ENCODE data around the gene LEF1.

The LEF1 gene

DNA sequence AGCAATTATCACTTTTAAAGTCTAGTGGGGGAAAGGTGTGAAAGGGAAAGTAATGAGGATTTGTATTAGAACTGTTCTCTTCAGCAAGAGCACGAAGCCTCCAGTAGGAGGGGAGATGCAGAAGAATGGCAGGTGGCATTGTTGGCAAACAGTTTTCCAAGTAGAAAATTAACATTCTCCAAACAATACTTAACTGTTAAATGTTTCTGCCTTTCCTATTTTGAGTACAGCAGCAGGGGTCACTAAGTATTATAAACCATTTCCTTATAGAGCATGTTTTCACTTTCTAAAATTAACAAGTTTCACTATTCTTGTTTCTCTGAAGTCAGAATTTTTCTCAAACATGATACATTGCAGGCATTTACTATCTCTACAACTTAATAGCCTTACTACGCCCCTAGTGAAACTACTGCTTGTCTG, 58.7 kb downstream of the LEF1 start:
- no peak for DNase-seq (ENCODE audit: low read depth)

DNA sequence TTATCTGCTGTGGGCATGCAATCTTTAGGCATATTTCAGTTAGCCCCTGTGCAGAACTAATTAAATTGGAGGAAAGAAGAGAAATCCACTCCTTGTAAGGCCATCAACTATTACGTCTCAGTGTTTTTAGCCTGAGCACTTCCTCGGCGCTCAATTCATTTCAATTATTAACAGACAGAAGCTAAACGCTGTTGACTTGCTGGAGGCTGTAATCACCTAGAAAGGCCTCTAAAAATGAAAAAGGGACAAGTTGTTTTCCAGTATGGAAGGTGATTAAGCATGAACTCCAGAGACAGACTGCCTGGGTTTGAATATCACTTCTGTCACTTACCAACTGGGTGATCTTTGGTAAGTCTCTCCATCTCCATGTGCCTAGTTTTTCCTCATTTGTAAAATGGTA, 59.6 kb downstream of the LEF1 start:
- DNase-seq (ENCODE audit: low read depth) = no peak

DNA sequence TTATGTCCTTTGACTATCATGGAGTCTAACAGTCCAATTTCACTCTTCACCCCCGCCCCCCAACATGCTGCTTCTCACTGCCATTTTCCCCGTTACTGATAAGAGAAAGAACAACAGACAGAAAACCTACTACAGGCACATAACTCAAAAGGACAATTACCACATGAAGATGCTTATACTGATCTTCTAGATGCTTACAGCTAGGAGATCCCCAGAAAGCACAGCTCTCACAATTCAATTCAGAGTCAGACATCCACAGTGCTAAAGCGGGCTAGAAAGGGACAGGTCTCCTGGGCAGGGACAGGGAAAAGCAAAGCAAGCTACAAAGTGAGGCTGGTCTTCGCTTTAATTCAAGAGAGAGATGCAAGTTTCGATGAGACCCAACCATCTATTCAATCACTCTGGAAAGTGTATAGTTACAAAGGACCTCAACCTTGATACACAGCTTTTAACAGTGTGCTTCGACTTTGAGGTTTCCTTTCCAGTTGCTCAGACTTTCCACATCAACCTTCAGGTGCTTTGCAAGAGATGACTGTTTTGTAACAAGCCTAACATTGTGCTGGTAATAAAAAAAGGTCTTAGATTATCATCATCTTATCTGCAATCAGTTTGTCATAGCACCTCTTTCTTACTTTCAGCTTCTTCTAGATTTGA, 60.9 kb downstream of the LEF1 start:
- DNase-seq (ENCODE audit: low read depth) = peak; percentile 50

DNA sequence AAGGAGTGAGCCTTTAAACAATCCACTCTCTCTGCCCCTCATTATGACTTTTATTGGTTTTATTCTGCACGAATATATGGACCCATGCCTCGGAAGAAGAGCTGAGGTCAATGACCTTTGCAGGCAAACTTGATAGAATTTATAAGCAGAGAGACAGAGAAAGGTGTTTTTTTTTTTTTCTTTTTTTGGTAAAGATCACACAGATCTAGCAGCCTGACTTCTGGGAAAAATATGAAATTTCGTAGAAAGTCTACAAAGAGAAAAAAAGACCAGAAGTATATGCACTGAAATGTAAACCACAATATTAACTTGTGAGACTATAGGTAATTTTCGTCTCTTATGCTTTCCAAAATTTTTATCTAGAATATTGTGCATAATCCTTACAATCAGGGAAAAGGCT, 61.6 kb downstream of the LEF1 start:
- no peak for DNase-seq (ENCODE audit: low read depth)

DNA sequence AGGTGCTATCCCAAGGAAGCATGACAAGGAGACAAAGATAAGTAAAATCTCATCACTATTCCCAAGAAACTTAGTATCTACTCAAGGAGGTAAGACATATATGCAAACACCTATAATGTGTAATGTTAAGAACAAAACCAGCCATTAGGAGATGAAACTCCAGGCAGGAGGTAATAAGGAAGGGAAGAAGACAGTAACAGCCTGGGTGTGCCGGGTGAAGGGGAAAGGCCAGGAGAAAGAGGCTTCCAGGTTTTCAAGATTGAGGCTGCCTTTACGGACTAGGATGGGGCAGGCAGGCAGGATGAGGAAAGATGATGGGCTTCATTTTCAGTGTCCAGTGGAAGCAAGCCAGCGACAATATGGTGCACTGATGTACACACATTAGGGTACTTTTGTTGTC, 62.5 kb downstream of the LEF1 start:
- no peak for DNase-seq (ENCODE audit: low read depth)

DNA sequence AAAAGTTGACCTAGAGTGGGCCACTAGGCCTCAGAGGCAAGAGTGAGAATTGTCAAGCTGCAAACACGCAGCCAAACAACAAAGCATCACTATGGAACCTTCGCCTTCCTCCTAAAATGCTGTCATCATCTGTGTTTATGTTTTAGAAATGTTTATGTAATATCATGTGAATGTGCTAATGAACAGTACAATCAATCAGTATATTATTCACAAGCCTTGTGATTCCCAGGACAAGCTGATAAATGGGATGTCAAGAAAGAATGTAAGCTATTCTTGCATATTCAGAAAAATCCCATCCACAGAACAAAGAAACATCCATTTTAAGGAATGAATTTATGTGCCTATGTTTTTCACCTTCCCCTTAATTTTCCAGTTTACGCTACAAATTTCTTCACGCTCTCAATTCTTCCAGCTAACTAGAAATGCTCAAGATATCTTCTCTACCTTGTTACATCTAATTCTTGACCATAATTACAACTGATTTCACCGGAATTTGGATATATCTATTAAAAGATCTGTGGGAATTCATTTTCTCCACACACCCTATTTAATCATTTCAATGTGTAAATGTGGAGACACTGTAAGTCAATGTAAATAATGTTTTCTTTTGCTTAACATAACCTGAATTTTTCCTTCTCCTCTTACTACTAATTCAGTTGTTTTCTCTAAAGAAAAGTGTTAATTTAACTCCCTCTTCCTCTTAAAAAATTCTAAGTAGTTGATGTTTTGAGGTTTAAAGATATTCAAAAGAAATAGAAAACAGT, 65.5 kb downstream of the LEF1 start:
- no peak for DNase-seq (ENCODE audit: low read depth)

DNA sequence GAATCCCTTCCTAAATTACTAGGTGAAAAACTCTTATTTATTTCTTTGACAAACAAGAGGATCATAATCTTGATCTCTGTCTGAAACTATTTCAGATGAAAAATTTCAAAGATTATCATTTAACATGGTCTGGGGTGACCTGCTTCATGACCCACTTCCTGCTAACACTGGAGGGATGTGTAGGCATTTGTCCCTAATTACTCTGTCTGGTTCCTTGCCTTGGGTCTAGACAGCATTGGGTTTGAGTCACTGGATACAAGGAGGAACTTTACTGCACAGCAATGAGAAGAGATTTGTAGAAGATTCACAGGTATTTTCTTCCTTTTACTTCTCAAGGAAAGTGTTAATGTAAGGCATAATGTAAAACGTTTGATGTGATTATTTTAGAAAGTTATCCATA, 67.9 kb downstream of the LEF1 start:
- DNase-seq (ENCODE audit: low read depth) = no peak

DNA sequence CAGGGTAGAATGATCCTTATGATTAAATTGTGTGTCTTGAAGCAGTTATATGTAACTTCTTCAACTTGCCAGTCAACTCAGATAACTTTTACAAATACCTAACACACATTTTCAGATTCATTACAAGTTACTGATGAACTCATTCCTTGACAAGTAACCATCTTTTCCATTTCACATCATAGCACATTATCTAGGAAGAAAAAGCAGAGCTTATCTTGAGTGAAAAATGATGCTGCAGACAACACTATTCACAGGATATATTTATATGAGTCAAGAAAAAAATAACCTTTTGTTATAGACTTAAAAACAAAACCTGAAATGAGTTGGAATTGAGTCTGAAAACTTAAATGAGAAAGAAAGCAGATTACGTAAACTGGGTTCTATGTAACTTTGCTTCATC, 68.9 kb downstream of the LEF1 start:
- no peak for DNase-seq (ENCODE audit: low read depth)

DNA sequence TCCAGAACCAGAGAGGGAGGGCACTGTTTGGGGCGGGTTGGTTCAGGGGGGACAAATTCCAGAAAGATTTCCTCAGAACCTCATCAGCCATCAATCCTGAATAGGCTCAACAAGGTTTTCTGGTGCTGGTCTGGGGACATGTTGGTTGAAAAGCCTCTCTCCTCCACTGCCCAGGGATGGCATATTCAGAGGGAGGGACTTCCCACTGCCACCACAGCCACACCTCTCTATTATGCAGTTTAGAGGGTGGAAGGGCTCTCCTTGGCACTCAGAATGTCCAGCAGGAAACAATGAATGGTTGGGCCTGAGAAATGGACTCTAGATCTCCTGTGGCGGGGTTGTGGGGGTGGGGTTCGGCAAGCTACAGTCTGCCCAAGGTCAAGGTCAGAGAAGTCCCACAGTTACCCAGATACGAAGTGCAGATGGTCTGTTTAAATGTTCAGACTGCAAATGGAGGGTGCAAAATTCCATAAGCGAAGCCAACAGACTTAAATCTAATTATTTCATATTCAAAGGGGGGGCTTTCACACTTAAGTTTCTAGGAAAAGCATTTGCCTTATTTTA, 70.7 kb downstream of the LEF1 start:
- no peak for DNase-seq (ENCODE audit: low read depth)

DNA sequence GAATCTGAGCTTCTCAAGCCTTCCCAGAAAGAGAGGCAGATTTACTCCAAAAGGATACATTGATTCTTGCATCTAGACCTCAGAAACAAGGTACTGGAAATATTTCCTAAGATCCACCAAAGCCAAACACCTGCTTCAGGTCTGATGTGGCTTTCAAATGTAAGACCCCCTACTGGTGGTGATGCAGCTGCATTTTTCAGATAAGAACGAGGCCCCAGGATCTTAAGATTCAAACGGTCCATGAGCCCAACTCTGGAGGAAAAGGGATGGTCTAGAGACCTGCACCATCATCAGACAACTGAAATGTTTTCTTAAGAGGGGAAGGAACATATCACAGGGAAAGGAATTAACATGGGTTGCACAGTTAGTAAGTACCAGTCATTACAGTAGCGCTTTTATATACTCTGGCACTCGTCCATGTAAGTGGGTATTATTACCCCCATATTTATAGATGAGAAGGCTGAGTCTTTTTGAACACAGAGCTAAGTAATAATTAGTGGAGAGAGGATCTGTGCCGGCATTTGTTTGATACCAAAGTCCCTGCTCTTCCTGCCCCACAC, 73.7 kb downstream of the LEF1 start:
- DNase-seq (ENCODE audit: low read depth) = no peak

DNA sequence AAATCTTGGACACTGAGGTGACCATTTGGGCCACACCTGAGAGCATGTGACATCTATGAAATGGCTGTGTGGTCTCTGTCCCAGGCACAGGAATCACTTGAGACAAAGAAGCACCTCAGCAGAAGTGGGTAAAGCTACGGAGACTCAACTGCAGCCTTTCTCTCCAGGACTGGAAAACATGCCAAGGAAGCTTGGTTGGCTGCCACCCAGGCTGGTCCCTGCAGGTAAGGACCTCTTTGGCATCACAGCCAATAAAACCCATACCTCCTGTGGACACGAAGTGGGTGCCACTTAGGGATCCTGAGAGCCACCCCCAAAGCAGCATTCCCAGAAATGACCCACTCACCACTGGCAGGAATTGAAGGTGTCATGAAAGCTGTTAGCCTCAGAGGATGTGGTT, 74.6 kb downstream of the LEF1 start:
- DNase-seq (ENCODE audit: low read depth) = no peak

DNA sequence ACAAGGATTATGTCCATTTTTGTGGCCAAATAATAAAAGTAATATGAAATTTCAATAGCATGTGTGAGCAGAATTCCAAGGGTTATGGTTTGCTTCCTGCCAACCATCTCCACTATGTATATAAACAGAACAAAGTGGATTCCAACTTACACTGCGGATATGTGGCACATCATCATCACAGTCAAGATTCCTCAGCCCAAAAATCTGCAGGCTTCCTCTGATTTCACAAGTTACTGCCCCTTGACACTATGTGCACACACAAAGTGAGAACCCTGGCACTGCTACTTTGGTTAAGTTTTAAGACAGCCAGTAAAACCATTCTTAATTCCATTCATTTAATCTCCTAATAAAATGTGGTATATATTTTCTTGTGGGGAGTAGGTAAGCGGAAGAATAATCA, 76.4 kb downstream of the LEF1 start:
- no peak for DNase-seq (ENCODE audit: low read depth)

DNA sequence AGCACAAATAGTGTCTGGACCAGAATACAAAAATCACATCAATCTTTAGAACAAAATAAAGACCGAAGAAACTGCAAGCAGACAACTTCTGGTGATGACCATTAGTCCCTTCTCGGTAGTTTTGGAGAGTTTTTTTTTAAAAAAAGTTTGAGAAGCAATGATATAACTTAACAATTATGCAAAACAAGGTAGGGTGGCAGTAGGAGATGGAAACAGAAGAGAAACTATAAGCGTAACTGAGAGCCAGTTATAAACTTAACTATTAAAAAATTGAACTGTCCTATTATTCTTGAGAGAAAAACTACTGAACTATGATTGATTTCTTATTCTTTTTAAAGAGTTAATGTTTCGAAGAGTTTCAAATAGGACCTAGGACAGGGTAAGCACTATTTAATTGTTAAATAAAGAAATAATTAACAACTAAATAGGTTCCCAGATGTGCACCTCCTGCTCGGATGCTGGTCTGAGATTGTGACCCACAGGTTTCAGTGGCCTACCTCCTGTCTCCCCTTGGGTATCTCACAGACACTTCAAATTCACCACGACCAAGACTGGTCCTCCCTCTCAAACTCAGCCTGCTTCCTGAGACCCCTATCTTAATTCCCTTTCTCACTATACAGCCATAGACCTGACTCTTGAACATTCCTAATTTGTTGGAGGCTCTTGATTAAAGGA, 81.3 kb downstream of the LEF1 start:
- no peak for DNase-seq (ENCODE audit: low read depth)

DNA sequence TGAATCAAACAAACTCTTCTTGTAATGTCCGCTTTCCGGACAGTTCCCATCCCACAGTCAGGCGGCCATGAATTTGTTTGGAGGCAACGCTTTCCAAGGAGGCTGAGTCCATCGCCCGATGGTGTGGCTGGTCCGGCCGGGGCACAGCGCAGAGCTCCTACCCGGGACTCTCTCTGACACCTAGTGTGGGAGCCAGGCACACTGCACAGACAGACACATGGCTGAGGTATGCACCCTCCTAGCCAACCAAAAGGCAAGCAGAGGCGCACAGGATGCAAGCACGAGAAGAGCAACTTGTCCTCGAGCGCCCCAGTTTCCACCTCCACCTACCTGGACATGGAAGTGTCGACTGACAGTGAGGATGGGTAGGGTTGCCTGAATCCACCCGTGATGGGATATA, 87.5 kb downstream of the LEF1 start:
- no peak for DNase-seq (ENCODE audit: low read depth)

DNA sequence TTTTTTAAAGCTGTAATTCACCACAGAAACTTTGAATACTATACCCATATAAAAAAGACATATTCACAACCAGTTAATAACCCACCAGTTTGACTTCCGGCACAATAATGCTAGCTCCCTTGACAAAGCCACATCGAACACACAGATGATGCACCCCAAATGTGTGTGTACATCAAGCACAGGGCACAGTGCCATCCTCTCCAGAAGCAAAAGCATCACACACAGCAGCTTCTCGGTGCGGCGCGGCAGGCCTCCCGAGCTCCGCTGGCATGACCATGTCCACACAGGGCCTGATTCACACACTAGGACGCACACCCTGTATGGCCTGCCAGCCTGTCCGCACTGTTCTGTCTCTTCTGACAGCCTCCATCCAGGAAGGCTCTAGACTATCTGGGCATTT, 88.0 kb downstream of the LEF1 start:
- DNase-seq (ENCODE audit: low read depth) = peak; percentile 22

DNA sequence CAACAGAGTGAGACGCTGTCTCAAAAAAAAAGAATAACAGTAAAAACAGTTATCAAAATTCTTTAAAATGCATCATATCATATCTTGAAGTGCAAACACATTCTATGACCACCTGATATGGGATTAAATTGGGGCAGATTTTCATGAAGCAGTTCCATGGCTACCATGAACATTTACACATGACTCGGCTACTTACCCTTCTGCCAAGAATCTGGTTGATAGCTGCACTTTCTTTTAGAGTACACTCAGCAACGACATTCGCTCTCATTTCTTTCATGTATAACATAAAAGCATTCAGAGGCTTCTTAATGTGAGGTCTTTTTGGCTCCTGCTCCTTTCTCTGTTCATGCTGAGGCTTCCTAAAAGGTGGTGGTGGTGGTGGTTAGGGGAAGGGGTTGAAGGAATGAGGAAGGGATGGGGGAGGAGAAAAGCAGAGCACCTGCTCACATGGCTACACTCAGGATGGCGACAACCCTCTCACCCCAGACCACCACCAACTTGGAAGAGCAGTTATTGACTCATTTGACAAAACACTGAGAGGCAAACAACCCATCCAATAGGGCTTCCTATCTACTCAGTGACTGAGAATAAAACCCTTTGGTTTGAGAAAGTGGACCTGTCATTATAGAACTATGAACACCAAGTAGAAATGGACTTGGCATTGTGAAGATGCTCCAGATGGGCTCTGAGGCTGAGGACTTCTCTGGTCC, 90.6 kb downstream of the LEF1 start:
- no peak for DNase-seq (ENCODE audit: low read depth)

DNA sequence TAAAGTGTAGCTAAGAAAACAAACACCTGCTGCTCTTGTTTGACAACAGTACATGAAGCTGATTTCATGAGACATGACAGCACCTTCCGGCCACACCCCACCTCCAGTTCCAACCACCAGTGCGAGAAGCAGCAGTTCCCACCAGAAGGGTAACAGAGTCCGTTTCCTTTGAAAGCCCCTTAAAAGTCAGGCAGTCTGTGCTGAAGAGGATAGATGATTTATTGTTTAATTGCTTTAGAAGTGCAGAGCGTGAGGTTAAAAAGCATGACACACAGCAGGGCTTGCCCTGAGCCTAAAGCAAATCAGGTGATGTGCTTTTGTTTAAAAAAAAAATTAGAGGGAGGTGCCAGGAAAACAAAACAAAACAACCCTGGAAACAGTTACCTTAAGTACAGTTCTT, 96.4 kb downstream of the LEF1 start:
- DNase-seq (ENCODE audit: low read depth) = peak; percentile 43

DNA sequence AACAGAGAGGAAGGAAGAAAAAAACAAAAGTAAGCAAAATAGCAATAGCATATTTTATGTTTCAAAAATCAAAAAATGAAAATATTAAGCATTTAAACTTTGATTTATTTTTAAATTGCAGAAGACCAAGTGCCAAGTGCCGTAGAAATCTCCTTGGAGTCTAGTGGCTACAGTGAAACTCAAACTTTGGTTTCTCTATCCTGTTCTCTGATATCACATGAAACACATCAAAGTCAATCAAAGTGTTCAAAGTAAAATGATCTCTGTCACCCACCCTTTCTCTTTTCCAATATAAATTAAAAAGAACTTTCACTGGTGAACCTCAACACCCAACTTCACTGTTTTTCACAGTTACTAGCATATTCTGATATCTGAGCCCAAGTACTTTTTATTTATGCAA, 98.0 kb downstream of the LEF1 start:
- no peak for DNase-seq (ENCODE audit: low read depth)

DNA sequence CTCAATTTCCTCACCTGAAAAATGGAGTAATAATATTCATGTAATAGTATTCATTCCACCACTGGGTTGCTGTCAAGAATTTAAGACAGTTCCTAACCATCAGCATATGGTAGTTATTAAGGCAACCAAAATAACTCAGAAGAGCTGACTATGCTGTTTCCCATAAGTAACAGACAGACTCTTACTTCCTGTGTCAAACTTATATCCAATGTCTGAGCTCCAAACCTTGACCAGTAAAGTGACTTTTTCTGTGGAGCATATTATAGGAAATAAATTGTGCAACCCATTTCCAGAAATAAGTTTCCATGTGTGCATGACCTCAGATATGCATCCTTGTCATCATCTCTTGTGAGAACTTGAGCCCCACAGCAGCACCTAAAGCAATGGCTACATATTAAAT, 100.3 kb downstream of the LEF1 start:
- no peak for DNase-seq (ENCODE audit: low read depth)

DNA sequence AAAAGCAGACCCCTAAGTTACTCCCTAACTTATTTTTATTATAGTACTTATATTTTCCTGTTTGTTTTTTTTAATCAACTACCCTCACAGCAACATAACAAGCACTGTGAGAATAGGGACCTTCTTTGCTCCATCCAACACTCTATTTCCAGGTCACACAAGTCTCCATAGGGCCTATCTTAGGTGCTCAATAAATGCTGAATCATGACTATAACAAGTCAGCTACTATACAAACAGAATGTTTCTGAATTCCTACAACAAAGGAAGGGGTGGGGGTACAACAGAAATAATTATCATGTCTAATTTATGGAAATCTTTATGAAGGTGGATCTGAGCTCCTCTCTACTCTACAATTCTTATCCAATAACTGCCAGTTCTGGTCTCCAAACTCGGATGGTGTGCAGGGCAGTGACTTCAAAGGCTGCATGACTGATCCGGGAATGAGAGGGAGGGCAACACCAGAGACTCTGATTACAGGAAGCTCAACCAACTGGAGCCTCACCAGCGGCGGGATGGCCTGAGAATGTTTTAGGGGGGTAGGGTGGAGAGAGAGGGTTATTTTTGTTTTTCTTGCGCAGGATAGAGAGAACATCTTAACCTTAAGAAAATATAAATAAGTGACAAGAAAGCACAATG, 107.9 kb downstream of the LEF1 start:
- DNase-seq (ENCODE audit: low read depth) = no peak

DNA sequence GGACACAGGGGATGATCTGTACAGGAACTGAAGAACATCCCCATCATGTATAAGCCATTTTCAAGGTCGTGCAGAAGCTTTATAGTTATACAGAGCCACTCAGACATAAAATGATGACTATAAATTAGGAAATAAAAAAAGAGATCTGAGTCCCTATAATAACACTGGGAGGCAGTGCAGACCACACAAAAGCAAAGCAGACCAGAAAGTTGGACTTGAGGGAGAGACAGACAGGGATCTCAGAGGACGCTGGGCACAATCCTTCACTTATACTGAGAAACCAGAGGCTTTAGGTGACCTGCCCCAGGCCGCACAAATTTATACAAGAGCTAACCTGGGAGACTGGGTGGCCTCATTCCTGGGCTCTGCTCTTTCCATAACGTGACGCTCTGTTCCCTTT, 108.6 kb downstream of the LEF1 start:
- DNase-seq (ENCODE audit: low read depth) = no peak

Measured in activated T-cell treated with anti-CD3 and anti-CD28 coated beads for 24 hours (primary cell).